Measurements from ENCODE around the gene CDYL.

Gene CDYL

GRCh38 chr6:4973415-4973814 lies 197.2 kb downstream of the CDYL start:
- DNase-seq (ENCODE audit: low read depth), result no peak
- TF ChIP-seq CTCF (conservative IDR thresholded peaks at IDR 0.05; ENCODE audit: low read depth, low read length), result no peak
- no peak overlapping the region for H3K4me3 ChIP-seq (ENCODE audit: low read depth, low read length)

- no peak for TF ChIP-seq CTCF (conservative IDR thresholded peaks at IDR 0.05; ENCODE audit: low read depth, low read length)
- H3K4me3 ChIP-seq (ENCODE audit: low read depth, low read length), result no peak overlapping the region
- peak; percentile 63 for DNase-seq (ENCODE audit: low read depth)
These were observed 198.0 kb downstream of the CDYL start for GRCh38 chr6:4973982-4974745.

GRCh38 chr6:4974962-4975361 lies 198.8 kb downstream of the CDYL start:
- TF ChIP-seq CTCF (conservative IDR thresholded peaks at IDR 0.05; ENCODE audit: low read depth, low read length), result no peak
- no peak for DNase-seq (ENCODE audit: low read depth)
- no peak overlapping the region for H3K4me3 ChIP-seq (ENCODE audit: low read depth, low read length)

- no peak for TF ChIP-seq CTCF (conservative IDR thresholded peaks at IDR 0.05; ENCODE audit: low read depth, low read length)
- no peak for DNase-seq (ENCODE audit: low read depth)
- H3K4me3 ChIP-seq (ENCODE audit: low read depth, low read length), result no peak overlapping the region
These were observed 199.3 kb downstream of the CDYL start for GRCh38 chr6:4975506-4975905.

DNA sequence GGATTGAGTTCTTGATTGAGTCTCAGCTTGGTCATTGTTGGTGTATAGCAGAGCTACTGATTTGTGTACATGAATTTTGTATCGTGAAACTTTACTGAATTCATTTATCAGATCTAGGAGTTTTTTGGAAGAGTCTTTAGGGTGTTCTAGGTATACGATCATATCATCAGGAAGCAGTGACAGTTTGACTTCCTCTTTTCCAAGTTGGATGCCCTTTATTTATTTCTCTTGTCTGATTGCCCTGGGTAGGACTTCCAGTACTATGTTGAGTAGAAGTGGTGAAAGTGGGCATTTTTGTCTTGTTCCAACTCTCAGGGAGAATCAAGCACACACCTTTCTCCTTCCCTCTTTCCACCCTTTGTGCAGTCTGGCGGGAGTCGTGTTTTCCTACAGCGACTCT lies 201.3 kb downstream of the CDYL start:
- no peak for TF ChIP-seq CTCF (conservative IDR thresholded peaks at IDR 0.05; ENCODE audit: low read depth, low read length)
- no peak for DNase-seq (ENCODE audit: low read depth)
- H3K4me3 ChIP-seq (ENCODE audit: low read depth, low read length), result no peak overlapping the region

GRCh38 chr6:4979426-4979825 lies 203.2 kb downstream of the CDYL start:
- peak; percentile 16 for DNase-seq (ENCODE audit: low read depth)
- TF ChIP-seq CTCF (conservative IDR thresholded peaks at IDR 0.05; ENCODE audit: low read depth, low read length), result no peak
- H3K4me3 ChIP-seq (ENCODE audit: low read depth, low read length), result no peak overlapping the region

DNA sequence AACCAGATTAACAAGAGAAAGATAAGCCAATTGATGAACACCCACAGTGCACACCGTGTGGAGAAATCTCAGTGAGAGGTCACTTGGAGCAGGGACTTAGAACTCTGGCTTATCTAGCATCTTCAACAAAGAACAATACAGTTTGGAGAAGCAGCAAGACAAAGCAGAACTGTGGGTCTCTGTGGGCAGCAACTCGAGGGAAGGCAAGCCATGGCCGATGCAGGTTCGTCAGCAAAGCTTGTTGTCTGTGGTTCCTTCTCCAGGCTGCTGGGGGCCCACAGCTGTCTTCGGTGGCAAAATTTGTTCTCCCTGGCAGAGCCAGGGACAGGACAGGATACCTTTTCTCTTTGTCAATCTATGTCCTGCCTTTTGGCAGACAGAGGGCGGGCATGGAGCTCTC lies 205.6 kb downstream of the CDYL start:
- no peak for DNase-seq (ENCODE audit: low read depth)
- no peak overlapping the region for H3K4me3 ChIP-seq (ENCODE audit: low read depth, low read length)
- TF ChIP-seq CTCF (conservative IDR thresholded peaks at IDR 0.05; ENCODE audit: low read depth, low read length), result no peak
